Measurements from ENCODE around the gene LEF1. TPM values are rescaled to one million over a fixed set of nuclear protein-coding genes. Genes with fewer than 3 reads are reported as not detected.

Gene LEF1
- total RNA-seq, 1 donor from 2014 or later, result 19.4 TPM

GRCh38 chr4:108033348-108033747, 135.4 kb downstream of the LEF1 start:
- Histone ChIP-seq H3K4me2 (no peak overlapping the region), H3F3A (ENCODE audit: low read depth) (no peaks in the 10 kb centered on the region), H3K9me3 (ENCODE audit: low read depth) (no peaks in the 10 kb centered on the region), H2AFZ (replicated peaks) (no peak overlapping the region), H3K79me2 (ENCODE audit: low read depth) (no peaks in the 10 kb centered on the region), H3K36me3 (peaks cover 2% of the 10 kb centered on the region), H4K20me1 (ENCODE audit: low read depth) (no peaks in the 10 kb centered on the region), H3K4me1 (peaks cover 3% of the 10 kb centered on the region), H3K9ac (no peak overlapping the region), H3K27ac (no peak overlapping the region), H3K27me3 (no peaks in the 10 kb centered on the region), H3K4me3 (no peak overlapping the region)
- no peak for TF ChIP-seq EZH2 (IDR thresholded peaks at IDR 0.05)
- TF ChIP-seq EZH2phosphoT487 (IDR thresholded peaks at IDR 0.05), result no peak
- TF ChIP-seq, protein P1, sequence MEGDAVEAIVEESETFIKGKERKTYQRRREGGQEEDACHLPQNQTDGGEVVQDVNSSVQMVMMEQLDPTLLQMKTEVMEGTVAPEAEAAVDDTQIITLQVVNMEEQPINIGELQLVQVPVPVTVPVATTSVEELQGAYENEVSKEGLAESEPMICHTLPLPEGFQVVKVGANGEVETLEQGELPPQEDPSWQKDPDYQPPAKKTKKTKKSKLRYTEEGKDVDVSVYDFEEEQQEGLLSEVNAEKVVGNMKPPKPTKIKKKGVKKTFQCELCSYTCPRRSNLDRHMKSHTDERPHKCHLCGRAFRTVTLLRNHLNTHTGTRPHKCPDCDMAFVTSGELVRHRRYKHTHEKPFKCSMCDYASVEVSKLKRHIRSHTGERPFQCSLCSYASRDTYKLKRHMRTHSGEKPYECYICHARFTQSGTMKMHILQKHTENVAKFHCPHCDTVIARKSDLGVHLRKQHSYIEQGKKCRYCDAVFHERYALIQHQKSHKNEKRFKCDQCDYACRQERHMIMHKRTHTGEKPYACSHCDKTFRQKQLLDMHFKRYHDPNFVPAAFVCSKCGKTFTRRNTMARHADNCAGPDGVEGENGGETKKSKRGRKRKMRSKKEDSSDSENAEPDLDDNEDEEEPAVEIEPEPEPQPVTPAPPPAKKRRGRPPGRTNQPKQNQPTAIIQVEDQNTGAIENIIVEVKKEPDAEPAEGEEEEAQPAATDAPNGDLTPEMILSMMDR (IDR thresholded peaks at IDR 0.05), result no peak
- Mint-ChIP-seq H3K9me3 (no peaks in the 10 kb centered on the region), H3K4me3 (no peak overlapping the region), H3K4me1 (peaks cover 11% of the 10 kb centered on the region), H3K27ac (no peak overlapping the region), H3K36me3 (peaks cover 29% of the 10 kb centered on the region), H3K27me3 (ENCODE audit: insufficient read depth, low read depth) (no peaks in the 10 kb centered on the region)
- no peak for DNase-seq (ENCODE audit: low spot score)

GRCh38 chr4:108031427-108032083, 137.2 kb downstream of the LEF1 start:
- Histone ChIP-seq H3K27me3 (no peaks in the 10 kb centered on the region), H3K27ac (no peak overlapping the region), H3K9ac (no peak overlapping the region), H3K79me2 (ENCODE audit: low read depth) (no peaks in the 10 kb centered on the region), H4K20me1 (ENCODE audit: low read depth) (peaks cover 2% of the 10 kb centered on the region), H3K4me1 (peaks cover 7% of the 10 kb centered on the region), H3K4me2 (no peak overlapping the region), H3F3A (ENCODE audit: low read depth) (no peaks in the 10 kb centered on the region), H3K36me3 (peaks cover 3% of the 10 kb centered on the region), H3K9me3 (ENCODE audit: low read depth) (no peaks in the 10 kb centered on the region), H2AFZ (replicated peaks) (no peak overlapping the region), H3K4me3 (no peak overlapping the region)
- Mint-ChIP-seq H3K27me3 (ENCODE audit: insufficient read depth, low read depth) (no peaks in the 10 kb centered on the region), H3K9me3 (no peaks in the 10 kb centered on the region), H3K4me3 (no peak overlapping the region), H3K4me1 (peaks cover 18% of the 10 kb centered on the region), H3K36me3 (peaks cover 36% of the 10 kb centered on the region), H3K27ac (no peak overlapping the region)
- no peak for DNase-seq (ENCODE audit: low spot score)
- TF ChIP-seq, protein P1 (IDR thresholded peaks at IDR 0.05), result no peak
- TF ChIP-seq EZH2 (IDR thresholded peaks at IDR 0.05) (no peak), EZH2phosphoT487 (IDR thresholded peaks at IDR 0.05) (no peak)

DNA sequence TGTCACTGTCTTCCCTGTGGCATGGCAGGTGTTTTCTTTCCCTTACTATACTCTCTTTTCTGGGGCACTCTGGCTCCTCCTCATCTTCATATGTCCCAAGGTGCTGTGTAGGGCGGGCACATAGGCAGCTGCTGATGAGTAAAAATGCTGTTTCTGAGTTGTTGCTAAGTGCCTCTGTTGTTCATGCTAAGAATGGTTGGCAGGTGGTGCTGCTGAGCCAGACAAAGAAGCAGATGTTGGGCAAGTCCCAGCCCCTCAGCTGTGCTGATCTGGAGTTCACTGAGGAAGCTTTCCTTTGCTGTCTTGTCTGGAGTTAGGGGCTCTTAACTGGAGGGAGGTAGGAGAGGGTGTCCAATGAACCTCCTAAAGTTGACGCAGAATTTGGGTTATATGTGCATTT, 138.4 kb downstream of the LEF1 start:
- Histone ChIP-seq H3K36me3 (peaks cover 3% of the 10 kb centered on the region), H2AFZ (replicated peaks) (no peak overlapping the region), H4K20me1 (ENCODE audit: low read depth) (peaks cover 2% of the 10 kb centered on the region), H3K27me3 (no peaks in the 10 kb centered on the region), H3K9me3 (ENCODE audit: low read depth) (no peaks in the 10 kb centered on the region), H3K9ac (no peak overlapping the region), H3K4me1 (peaks cover 7% of the 10 kb centered on the region), H3K79me2 (ENCODE audit: low read depth) (no peaks in the 10 kb centered on the region), H3K4me2 (no peak overlapping the region), H3K27ac (no peak overlapping the region), H3K4me3 (no peak overlapping the region), H3F3A (ENCODE audit: low read depth) (no peaks in the 10 kb centered on the region)
- Mint-ChIP-seq H3K4me3 (no peak overlapping the region), H3K27me3 (ENCODE audit: insufficient read depth, low read depth) (no peaks in the 10 kb centered on the region), H3K9me3 (no peaks in the 10 kb centered on the region), H3K36me3 (peaks cover 40% of the 10 kb centered on the region), H3K27ac (peak overlapping the region; percentile 36), H3K4me1 (peaks cover 22% of the 10 kb centered on the region)
- peak; percentile 76 for DNase-seq (ENCODE audit: low spot score)
- TF ChIP-seq, protein P1 (IDR thresholded peaks at IDR 0.05), result peak; percentile 71
- TF ChIP-seq EZH2 (IDR thresholded peaks at IDR 0.05), result no peak

All from neural progenitor cell (in vitro differentiated cells).